PC-9 (cell line): Measurements from ENCODE around the gene NTF3. TPM values are rescaled to one million over a fixed set of nuclear protein-coding genes. Genes with fewer than 3 reads are reported as not detected.

ENCODE experiments used
- BruUV-seq: library from RNA; stranded (reverse); fragments of 400-500 nt; replicated peaks from 2 replicates; lab custom pipeline; 2021; lab: Mats Ljungman, UMichigan
- CTCF ChIA-PET: fragments of 300-600 bp; sonication (Branson Sonifier 250); formaldehyde crosslinking; loops from one replicate; lab custom pipeline; 2022; ENCODE audit warnings: antibody characterized with exemption; lab: Charles Lee
- POLR2A ChIA-PET: fragments of 300-600 bp; sonication (Branson Sonifier 250); formaldehyde crosslinking; loops from one replicate; lab custom pipeline; 2022; ENCODE audit warnings: antibody characterized with exemption; ENCODE audit not compliant: unreplicated experiment; lab: Charles Lee
- DNase-seq, 2 experiments: peaks; one replicate each; pipeline versions ENCODE4 v3.0.0 to v3.0.0-alpha.2; 2015 to 2022; ENCODE audit warnings: mixed read lengths in 1 of 2
- H2AFZ ChIP-seq: fragments of 200-600 bp; sonication (generic); 2 replicates; pipeline ENCODE4 v1.8.1; 2017; ENCODE audit warnings: antibody characterized with exemption
- H3F3A ChIP-seq: fragments of 200-600 bp; sonication (generic); 2 replicates; pipeline ENCODE4 v1.8.1; 2017; ENCODE audit warnings: antibody characterized with exemption, mild to moderate bottlenecking, low read depth; ENCODE audit not compliant: insufficient read depth
- H3K27ac ChIP-seq: fragments of 200-600 bp; sonication (generic); 2 replicates; pipeline ENCODE4 v1.6.1; 2016; ENCODE audit warnings: mixed run types
- H3K27me3 ChIP-seq: fragments of 200-600 bp; sonication (generic); 2 replicates; pipeline ENCODE4 v1.6.1; 2016; ENCODE audit warnings: low read depth, mixed run types; ENCODE audit not compliant: insufficient read depth
- H3K36me3 ChIP-seq: fragments of 200-600 bp; sonication (generic); 2 replicates; pipeline ENCODE4 v1.6.1; 2016; ENCODE audit warnings: low read depth, mixed run types
- H3K4me1 ChIP-seq: fragments of 200-600 bp; sonication (generic); replicated peaks from 2 replicates; pipeline ENCODE4 v1.6.1; 2016; ENCODE audit warnings: mixed run types; ENCODE audit not compliant: insufficient read depth
- H3K4me2 ChIP-seq: fragments of 200-600 bp; sonication (generic); 2 replicates; pipeline ENCODE4 v1.6.1; 2017; ENCODE audit warnings: mixed run types
- H3K4me3 ChIP-seq: fragments of 200-600 bp; sonication (generic); 2 replicates; pipeline ENCODE4 v1.6.1; 2016; ENCODE audit warnings: mixed run types
- H3K79me2 ChIP-seq: fragments of 200-600 bp; sonication (generic); 2 replicates; pipeline ENCODE4 v1.6.1; 2017; ENCODE audit warnings: low read depth, mixed run types
- H3K9me2 ChIP-seq: fragments of 200-600 bp; sonication (generic); 2 replicates; pipeline ENCODE4 v1.8.1; 2017; ENCODE audit warnings: mild to moderate bottlenecking; ENCODE audit not compliant: insufficient read depth
- H3K9me3 ChIP-seq: fragments of 200-600 bp; sonication (generic); 2 replicates; pipeline ENCODE4 v1.8.1; 2016; ENCODE audit warnings: low read depth; ENCODE audit not compliant: insufficient read depth
- H4K20me1 ChIP-seq: fragments of 200-600 bp; sonication (generic); 2 replicates; pipeline ENCODE4 v1.8.1; 2017; ENCODE audit not compliant: insufficient read depth
- EZH2 ChIP-seq: fragments of 200-600 bp; sonication (generic); IDR thresholded peaks from 2 replicates; pipeline ENCODE4 v1.8.0; 2017; ENCODE audit warnings: antibody characterized with exemption, low read depth
- intact Hi-C: fragments of 100-400 bp; cut with micrococcal nuclease; formaldehyde crosslinking; loops from one replicate; pipeline ENCODE4 v1.10.0; 2022; ENCODE audit not compliant: unreplicated experiment
- total RNA-seq: library from RNA; stranded (reverse); gene quantifications from 2 replicates; pipeline ENCODE4 v1.2.3, GENCODE V29; 2021
- TF ChIP-seq, protein P1 (sequence below): fragments of 200-600 bp; sonication (generic); conservative IDR thresholded peaks from 2 replicates; pipeline ENCODE4 v1.6.1; 2017; ENCODE audit warnings: mixed run types, antibody characterized with exemption, mild to moderate bottlenecking, moderate library complexity

NTF3 gene
- total RNA-seq, 1 experiment from 2014 or later, result not detected

DNA sequence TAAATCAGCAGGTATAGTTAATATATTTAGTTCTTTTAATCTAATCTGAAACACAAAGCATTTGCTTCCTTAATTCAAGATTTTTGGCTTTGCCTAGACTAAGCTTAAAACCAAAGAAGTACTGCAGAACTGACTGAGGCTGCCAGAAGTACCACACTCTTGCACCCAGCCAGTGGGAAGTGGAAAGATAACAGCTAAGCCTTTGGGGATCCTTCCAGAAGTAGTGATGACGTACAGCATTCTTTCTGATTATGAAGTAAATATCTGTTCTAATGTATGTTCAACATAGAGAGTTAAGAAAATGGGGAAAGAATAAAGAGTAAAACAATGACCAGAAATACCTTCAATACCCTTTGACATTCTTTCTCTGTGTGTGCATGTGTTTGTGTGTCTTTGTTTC, 19.3 kb downstream of the NTF3 start:
- DNase-seq, result no peak
- TF ChIP-seq, protein P1, sequence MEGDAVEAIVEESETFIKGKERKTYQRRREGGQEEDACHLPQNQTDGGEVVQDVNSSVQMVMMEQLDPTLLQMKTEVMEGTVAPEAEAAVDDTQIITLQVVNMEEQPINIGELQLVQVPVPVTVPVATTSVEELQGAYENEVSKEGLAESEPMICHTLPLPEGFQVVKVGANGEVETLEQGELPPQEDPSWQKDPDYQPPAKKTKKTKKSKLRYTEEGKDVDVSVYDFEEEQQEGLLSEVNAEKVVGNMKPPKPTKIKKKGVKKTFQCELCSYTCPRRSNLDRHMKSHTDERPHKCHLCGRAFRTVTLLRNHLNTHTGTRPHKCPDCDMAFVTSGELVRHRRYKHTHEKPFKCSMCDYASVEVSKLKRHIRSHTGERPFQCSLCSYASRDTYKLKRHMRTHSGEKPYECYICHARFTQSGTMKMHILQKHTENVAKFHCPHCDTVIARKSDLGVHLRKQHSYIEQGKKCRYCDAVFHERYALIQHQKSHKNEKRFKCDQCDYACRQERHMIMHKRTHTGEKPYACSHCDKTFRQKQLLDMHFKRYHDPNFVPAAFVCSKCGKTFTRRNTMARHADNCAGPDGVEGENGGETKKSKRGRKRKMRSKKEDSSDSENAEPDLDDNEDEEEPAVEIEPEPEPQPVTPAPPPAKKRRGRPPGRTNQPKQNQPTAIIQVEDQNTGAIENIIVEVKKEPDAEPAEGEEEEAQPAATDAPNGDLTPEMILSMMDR, result no peak
- no peak for TF ChIP-seq EZH2
- ChIA-PET CTCF (no interaction called here), POLR2A (no interaction called here)
- no peaks in the 10 kb centered on the region for H3K36me3 ChIP-seq
- no peaks in the 10 kb centered on the region for H4K20me1 ChIP-seq
- intact Hi-C loops, result no loop called here
- H3K4me2 ChIP-seq, result no peak overlapping the region
- no peaks in the 10 kb centered on the region for H3K4me1 ChIP-seq
- no peak overlapping the region for H3K27ac ChIP-seq
- H3K79me2 ChIP-seq, result no peaks in the 10 kb centered on the region
- BruUV-seq, result no TSS peak
- H3K27me3 ChIP-seq, result peaks cover 94% of the 10 kb centered on the region
- no peaks in the 10 kb centered on the region; the same call in 1 of the 2 replicates for H3K9me3 ChIP-seq
- H3K4me3 ChIP-seq, result no peak overlapping the region
- no peaks in the 10 kb centered on the region for H3K9me2 ChIP-seq
- H2AFZ ChIP-seq, result no peak overlapping the region
- H3F3A ChIP-seq, result no peaks in the 10 kb centered on the region

DNA sequence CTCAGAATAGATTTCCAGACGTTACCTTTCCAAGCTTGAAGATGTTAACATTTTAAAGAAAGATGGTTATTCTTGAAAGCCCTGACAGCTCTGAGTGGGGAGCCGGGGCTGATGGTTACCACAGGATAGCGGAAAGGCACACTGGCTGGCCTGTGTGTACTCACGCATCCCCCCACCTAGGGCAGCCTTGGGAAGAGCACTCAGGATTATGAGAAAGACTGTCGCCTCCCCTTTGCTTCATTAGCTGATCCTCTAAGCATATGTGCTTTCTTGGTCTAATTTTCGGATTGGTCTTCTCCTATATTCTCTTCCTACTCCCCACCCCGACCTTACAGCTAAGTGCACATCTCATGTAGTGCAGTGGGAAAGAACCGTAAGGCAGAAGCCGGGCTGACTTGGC, 20.7 kb downstream of the NTF3 start:
- Histone ChIP-seq H3K4me2 (no peak overlapping the region), H3F3A (no peaks in the 10 kb centered on the region), H3K9me2 (no peaks in the 10 kb centered on the region), H4K20me1 (no peaks in the 10 kb centered on the region), H3K27me3 (peaks cover 91% of the 10 kb centered on the region), H3K36me3 (no peaks in the 10 kb centered on the region), H3K4me1 (no peaks in the 10 kb centered on the region), H3K27ac (no peak overlapping the region), H3K4me3 (no peak overlapping the region), H2AFZ (no peak overlapping the region), H3K9me3 (no peaks in the 10 kb centered on the region), H3K79me2 (no peaks in the 10 kb centered on the region)
- no peak for DNase-seq
- TF ChIP-seq, protein P1, result no peak
- TF ChIP-seq EZH2, result no peak
- intact Hi-C loops, result no loop called here
- no TSS peak for BruUV-seq
- ChIA-PET CTCF (no interaction called here), POLR2A (no interaction called here)

DNA sequence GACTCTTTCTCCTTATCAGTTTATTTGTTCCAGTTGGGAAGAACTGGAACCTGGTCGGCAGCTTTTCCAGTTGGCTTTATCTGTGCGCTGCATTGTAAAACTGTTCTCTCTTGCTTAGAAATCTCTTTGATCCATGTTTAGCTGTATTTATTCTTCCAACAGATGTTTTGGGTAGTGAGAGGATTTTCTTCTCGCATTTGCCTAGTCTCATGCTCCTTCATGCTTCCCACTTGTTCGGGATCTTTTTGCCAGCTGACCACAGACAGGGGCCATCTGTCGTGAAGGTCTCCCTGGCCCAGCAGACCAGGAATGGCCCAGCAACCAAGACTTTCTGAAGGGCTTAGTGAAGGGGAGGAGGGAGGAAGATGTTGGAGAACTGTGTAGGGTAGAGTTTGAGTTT, 21.6 kb downstream of the NTF3 start:
- no peak overlapping the region for H3K4me3 ChIP-seq
- no peak overlapping the region for H3K4me2 ChIP-seq
- H4K20me1 ChIP-seq, result no peaks in the 10 kb centered on the region
- no peak overlapping the region for H3K27ac ChIP-seq
- no peaks in the 10 kb centered on the region for H3K9me3 ChIP-seq
- peaks cover 91% of the 10 kb centered on the region for H3K27me3 ChIP-seq
- no peaks in the 10 kb centered on the region for H3F3A ChIP-seq
- H3K4me1 ChIP-seq, result no peaks in the 10 kb centered on the region
- no peaks in the 10 kb centered on the region for H3K9me2 ChIP-seq
- POLR2A ChIA-PET, result no interaction called here
- intact Hi-C loops, result no loop called here
- H2AFZ ChIP-seq, result no peak overlapping the region
- no peaks in the 10 kb centered on the region for H3K79me2 ChIP-seq
- no TSS peak for BruUV-seq
- CTCF ChIA-PET, result no interaction called here
- no peak for DNase-seq
- no peaks in the 10 kb centered on the region for H3K36me3 ChIP-seq
- no peak for TF ChIP-seq EZH2
- TF ChIP-seq, protein P1, result no peak
